ENCODE measurements around the gene LLGL2.

Gene LLGL2

GRCh38 chr17:75525806-75526554 is 483 bp downstream of the LLGL2 start:
- no peak for TF ChIP-seq ZFX (IDR thresholded peaks at IDR 0.05; ENCODE audit: borderline replicate concordance)
- TF ChIP-seq CTCF (IDR thresholded peaks at IDR 0.05): no peak
- peak overlapping the region; percentile 97 for H3K27ac ChIP-seq

- TF ChIP-seq CTCF (IDR thresholded peaks at IDR 0.05): no peak
- no peak for TF ChIP-seq ZFX (IDR thresholded peaks at IDR 0.05; ENCODE audit: borderline replicate concordance)
- H3K27ac ChIP-seq: peak overlapping the region; percentile 97
These were observed 1.2 kb downstream of the LLGL2 start for GRCh38 chr17:75526555-75527270.

GRCh38 chr17:75530837-75531720 is 5.6 kb downstream of the LLGL2 start:
- TF ChIP-seq CTCF (IDR thresholded peaks at IDR 0.05) (no peak), ZFX (IDR thresholded peaks at IDR 0.05; ENCODE audit: borderline replicate concordance) (no peak)
- no peak overlapping the region for H3K27ac ChIP-seq

- no peak for TF ChIP-seq CTCF (IDR thresholded peaks at IDR 0.05)
- no peak for TF ChIP-seq ZFX (IDR thresholded peaks at IDR 0.05; ENCODE audit: borderline replicate concordance)
- H3K27ac ChIP-seq: no peak overlapping the region
These were observed 6.2 kb downstream of the LLGL2 start for GRCh38 chr17:75531721-75532072.

GRCh38 chr17:75535119-75535537 is 9.6 kb downstream of the LLGL2 start:
- H3K27ac ChIP-seq: no peak overlapping the region
- TF ChIP-seq ZFX (IDR thresholded peaks at IDR 0.05; ENCODE audit: borderline replicate concordance) (no peak), CTCF (IDR thresholded peaks at IDR 0.05) (no peak)

- no peak overlapping the region for H3K27ac ChIP-seq
- TF ChIP-seq ZFX (IDR thresholded peaks at IDR 0.05; ENCODE audit: borderline replicate concordance) (no peak), CTCF (IDR thresholded peaks at IDR 0.05) (no peak)
These were observed 10.4 kb downstream of the LLGL2 start for GRCh38 chr17:75535871-75536270.

Data from 22Rv1 (cell line).